HG03521 (cell line): ENCODE results near the gene RHBDD3.
"Not testable (repeated sequence)": the region's sequence is repeated elsewhere in the genome, so short reads cannot be mapped to it uniquely, and the experiment has no call there.

ENCODE experiments used
- ATAC-seq: cut with Tn5 transposase; IDR thresholded peaks from one replicate; pipeline ENCODE4 v1.9.1; 2021; ENCODE audit warnings: mild to moderate bottlenecking, moderate library complexity; ENCODE audit not compliant: unreplicated experiment

Gene RHBDD3

GRCh38 chr22:29219881-29220670 lies 47.7 kb downstream of the RHBDD3 start:
- no peak for ATAC-seq

- not testable (repeated sequence) for ATAC-seq
Measured at GRCh38 chr22:29219409-29219782, 48.4 kb downstream of the RHBDD3 start.

GRCh38 chr22:29218758-29219408 lies 48.9 kb downstream of the RHBDD3 start:
- ATAC-seq: no peak

GRCh38 chr22:29217827-29218757 lies 49.7 kb downstream of the RHBDD3 start:
- ATAC-seq: no peak

- no peak for ATAC-seq
Measured at GRCh38 chr22:29216873-29217666, 50.7 kb downstream of the RHBDD3 start.

- no peak for ATAC-seq
Measured at GRCh38 chr22:29216011-29216872, 51.5 kb downstream of the RHBDD3 start.

- ATAC-seq: no peak
Measured at GRCh38 chr22:29215012-29215860, 52.5 kb downstream of the RHBDD3 start.

- no peak for ATAC-seq
Measured at GRCh38 chr22:29214232-29214631, 53.5 kb downstream of the RHBDD3 start.

- ATAC-seq: no peak
Measured at GRCh38 chr22:29213493-29213892, 54.3 kb downstream of the RHBDD3 start.

GRCh38 chr22:29212743-29213142 lies 55.0 kb downstream of the RHBDD3 start:
- no peak for ATAC-seq

- no peak for ATAC-seq
Measured at GRCh38 chr22:29211466-29211865, 56.3 kb downstream of the RHBDD3 start.

- ATAC-seq: no peak
Measured at GRCh38 chr22:29211066-29211465, 56.7 kb downstream of the RHBDD3 start.
